HL-60/S4 (cell line): ENCODE results near the gene TUBA1B.
"Not testable (repeated sequence)": the region's sequence is repeated elsewhere in the genome, so short reads cannot be mapped to it uniquely, and the experiment has no call there.

ENCODE experiments used
- in situ Hi-C: fragments of 300-500 bp; cut with MboI; formaldehyde crosslinking; loops from 2 replicates; pipeline ENCODE4 v1.14.3; 2022; ENCODE audit warnings: low sequenced_read_pairs

TUBA1B gene

DNA sequence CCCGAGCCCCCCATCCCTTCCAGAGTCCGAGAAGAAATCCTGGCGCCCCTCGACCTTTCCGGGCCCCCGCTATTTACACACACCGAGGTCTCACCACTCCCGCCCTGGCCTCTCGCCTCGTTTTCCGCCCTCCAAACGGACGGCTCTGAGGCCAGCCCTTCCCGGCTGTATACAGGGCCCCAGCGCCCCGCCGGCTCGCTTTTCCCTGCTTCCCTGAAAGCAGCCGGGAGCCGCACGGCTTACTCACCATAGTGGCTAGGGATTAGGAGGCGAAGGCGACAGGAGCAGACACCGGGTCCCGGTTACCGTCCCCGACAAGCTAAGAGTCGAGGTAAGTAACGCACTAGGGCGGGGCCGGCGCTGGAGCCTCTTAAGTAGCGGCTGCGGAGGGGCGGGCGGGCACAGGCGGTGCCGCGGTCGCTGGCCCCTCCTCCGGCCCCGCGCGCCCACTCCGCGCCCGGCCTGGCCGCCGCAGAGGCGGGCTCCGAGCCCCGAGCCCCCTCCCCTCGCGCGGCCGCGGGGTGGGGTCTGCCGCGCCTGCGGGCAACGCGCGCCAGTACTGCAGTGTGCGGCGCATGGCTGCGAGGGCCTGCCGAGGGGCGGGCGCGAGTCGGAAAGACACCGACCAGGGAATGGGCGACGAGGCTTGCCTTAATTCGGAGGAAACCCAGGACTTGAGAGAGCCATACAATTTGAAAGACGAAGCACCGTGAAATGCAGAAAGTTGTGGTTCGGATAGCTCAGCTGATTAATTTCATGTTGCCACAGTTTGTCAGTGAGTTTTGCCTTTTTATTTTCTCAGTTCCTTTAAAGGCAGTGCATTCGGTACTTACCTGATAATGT is at the start of gene TUBA1B:
Gene TUBA1B, minus strand, starts transcription at position 345 of the 843 bp plus-strand sequence. Its CDS starts 95 bp downstream, at position 250.
- in situ Hi-C loops = no loop called here

DNA sequence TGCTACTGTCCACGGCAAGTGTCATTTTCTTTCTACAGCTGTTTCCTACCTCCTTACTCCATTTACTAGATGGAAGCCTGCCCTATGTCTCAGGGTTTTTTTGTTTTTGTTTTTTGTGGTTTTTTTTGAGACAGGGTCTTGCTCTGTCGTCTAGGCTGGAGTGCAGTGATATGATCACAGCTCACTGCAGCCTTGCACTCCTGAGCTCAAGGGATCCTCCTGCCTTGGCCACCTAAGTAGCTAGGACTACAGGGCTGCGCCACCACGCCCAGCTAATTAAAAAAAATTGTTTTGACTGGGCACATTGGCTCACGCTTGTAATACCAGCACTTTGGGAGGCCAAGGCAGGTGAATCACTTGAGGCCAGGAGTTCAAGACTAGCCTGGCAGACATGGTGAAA is 43.0 kb upstream of the TUBA1B start:
- in situ Hi-C loops = no loop called here

DNA sequence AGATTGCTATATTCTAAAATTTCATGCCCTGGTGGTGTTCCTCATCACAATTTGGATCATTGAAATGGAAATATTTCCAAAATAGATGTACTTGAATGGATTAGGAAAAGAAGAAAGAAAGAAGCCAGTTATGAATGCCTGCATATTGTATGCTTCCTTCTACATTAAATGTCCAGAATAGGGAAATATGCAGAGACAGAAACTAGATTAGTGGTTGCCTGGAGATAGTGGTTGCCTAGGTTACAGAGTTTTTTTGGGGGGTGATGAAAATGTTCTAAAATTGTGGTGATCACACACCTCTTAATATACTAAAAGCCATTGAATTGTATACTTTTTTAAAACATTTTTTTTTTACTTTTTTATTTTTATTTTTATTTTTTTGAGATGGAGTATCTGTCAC is 39.7 kb upstream of the TUBA1B start:
- in situ Hi-C loops = no loop called here

DNA sequence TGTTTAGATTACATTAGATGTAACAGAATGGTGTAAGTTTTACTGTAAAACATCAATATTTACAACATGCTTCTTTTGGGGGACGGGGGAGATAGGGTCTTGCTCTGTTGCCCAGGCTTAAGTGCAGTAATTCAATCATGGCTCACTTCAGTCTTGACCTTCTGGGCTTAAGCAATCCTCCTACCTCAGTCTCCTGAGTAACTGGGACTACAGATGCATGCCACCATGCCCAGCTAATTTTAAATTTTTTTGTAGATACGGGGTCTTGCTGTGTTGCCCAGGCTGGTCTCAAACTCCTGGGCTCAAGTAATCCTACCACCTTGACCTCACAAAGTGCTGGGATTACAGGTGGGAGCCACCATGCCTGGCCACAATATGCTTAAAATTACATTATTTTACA is 33.9 kb upstream of the TUBA1B start:
- in situ Hi-C loops = no loop called here

DNA sequence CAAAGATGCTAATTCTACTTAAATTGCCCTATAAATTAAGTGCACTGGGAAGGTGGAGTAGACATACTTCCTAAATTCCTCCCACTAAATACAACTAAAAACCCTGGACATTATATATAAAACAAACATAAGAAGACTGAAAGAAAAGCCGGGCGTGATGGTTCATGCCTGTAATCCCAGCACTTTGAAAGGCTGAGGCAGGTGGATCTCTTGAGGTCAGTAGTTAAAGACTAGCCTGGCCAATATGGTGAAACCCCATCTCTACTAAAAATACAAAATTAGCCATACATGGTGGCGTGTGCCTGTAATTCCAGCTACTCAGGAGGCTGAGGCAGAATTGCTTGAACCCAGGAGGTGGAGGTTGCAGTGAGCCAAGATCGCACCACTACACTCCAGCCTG is 30.7 kb upstream of the TUBA1B start:
- in situ Hi-C loops = not testable (repeated sequence)

DNA sequence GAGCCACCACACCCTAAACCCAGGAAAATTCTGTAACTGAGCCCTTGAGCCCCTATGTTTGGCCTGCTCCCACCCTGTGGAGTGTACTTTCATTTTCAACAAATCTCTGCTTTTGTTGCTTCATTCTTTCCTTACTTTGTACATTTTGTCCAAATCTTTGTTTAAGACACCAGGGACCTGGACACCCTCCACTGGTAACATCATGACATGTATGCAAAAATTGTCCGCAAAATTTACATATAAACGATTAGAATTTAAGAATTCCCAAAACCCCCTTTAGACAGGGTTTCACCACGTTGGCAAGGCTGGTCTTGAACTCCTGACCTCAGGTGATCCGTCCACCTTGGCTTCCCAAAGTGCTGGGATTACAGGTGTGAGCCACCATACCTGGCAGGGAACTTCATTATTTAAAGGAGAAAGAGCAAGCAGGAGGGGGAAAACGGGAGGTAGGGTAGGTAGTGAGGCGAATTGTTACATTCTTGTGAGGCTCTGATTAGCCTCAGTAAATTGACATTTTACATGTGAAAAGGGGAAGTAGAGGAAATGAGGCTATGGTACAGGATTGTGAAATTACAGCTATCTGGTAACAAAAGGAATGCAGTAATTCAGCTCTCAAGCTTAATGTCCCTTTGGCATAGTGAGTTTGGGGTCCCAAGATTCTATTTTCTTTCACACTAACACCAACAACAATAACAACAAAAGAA is 30.0 kb upstream of the TUBA1B start:
- in situ Hi-C loops = no loop called here

DNA sequence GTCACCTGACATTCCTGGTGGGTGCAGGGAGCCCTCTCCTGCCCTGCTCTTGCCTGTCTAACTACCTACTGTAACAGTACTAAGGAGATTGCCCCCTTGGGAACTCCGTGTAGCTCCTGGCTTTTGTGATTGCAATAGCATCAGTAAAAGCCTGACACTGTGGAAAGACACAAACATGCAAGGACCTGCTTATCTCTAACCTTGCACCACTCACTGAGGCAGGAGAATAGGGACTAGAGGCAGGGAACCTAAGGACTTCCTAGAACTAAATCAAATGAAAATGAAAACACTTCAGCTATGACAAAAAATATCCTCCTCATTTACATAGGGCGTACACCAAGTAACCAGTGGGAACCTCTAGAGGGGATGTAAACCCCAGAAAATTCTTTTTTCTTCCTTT is 29.2 kb upstream of the TUBA1B start:
- in situ Hi-C loops = no loop called here

DNA sequence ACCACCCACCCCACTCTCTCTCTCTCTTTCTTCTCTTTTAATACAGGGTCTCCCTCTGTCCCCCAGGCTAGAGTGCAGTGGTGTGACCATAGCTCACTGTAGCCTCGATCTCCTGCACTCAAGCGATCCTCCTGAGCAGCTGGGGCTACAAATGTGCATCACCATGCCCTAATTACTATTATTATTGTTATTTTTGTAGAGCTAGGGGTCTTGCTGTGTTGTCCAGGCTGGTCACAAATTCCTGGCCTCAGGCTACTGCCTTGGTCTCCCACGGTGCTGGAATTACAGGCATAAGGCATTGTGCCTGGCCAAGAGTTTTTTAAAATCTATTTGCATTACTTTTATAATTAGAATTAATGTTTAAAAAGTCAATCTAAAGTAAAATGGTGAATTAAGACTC is 23.0 kb upstream of the TUBA1B start:
- in situ Hi-C loops = no loop called here

DNA sequence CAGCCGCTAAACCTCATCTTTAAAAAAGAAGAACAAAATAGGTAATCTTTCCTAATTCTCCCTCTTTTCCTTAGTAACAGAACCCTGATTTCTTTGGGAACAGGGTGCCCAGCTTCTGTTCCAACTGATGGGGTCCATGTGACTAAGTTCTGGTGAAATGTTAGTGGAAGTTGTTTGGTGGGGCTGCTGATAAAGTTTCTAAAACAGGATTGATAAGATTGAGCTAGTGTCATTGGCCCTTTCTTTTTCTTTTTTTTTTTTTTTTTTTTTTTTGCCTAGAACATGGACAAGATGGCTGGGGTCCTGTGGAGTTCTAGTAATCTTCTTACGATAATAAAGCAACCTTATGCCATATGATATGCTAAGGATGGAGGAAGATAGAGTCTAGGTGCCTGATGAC is 16.2 kb upstream of the TUBA1B start:
- in situ Hi-C loops = no loop called here

DNA sequence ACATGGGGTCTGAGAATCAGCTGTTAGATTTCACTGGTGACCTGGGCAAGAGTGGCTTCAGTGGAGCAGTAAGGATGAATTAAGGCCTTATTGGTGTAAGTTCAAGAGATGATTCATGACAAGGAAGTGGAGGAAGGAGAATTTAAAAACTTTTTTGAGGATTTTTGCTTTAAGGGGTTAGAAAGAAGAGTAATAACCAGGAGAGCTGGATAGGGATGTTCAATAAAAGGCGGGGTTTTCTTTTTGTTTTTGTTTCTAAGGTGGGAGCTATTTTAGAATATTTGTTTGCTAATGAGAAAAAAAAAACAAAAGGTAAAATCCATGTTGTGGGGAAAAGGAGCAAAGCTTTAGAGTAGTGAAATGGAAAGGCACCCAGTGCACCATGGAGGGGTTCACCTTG is 15.2 kb upstream of the TUBA1B start:
- in situ Hi-C loops = no loop called here

DNA sequence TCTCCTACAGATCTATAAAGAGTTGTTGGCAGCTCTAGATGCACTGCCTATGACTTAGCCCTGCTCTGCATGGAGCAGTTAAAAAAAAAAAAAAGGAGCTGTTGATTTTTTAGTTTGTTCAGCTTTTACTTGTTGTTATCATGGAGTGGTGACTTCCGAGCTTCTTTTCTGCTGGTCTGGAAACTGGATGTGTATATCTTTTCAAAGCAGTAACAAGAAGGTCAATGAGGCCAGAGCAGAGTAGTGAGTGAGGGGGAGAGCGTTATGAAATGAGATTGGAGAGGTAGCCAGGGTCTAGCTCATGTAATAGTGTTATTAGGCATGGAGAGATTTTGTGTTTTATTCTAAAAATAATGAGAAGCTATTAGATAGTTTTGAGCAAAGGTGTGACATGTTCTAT is 13.2 kb upstream of the TUBA1B start:
- in situ Hi-C loops = no loop called here

DNA sequence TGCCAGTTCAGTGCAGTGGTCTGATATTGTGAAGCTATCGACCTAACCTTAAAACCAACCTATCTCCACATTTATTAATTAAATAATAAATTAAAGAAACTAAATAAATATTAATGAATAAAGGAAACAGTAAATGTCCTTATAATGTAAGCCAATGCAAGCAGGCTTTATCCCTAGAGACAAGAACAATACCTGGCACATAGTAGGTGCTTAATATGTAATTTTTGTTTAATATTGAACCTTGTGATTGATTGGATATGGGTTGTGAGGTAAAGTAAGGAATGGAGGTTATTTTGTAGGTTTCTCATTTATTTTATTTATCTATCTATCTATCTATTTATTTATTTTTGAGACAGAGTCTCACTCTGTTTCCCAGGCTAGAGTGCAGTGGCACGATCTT is 7.8 kb upstream of the TUBA1B start:
- in situ Hi-C loops = no loop called here

DNA sequence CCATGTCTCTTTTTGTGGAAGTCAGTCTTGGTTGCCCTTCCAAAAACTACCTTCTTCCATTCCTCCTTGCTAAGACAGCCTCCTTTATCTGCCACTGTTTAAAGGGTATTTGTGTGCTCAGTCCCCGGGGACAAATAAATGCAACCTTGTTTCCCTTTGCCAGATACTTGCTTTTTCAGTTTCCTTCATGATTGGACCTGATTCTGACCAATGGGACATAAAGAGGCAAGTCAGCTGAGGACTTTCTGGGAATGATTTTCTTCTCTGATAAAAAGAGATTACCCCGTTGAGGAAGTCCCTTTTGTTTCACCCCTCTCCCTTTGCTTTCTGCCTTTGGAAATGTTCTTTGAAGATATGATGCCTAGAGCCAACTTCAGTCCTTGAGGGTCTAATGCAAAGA is 7.4 kb upstream of the TUBA1B start:
- in situ Hi-C loops = no loop called here

DNA sequence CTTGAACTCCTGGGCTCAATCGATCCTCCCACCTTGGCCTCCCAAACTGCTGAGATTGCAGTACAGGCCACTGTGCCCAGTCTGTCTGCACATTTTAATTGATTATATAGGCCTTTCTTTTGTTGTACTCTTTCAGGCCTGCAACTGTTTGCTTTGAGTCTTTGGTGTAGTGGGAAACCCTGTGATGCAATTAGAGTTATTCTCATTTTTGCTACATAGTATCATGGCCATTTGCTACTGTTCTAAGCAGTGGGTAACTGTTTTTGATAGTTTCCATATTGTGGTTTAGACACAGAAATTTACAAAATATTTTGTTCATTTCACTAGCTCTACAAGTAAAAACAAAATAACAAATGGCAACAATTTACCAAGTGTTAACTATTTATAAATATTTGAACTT is 6.3 kb upstream of the TUBA1B start:
- in situ Hi-C loops = no loop called here

DNA sequence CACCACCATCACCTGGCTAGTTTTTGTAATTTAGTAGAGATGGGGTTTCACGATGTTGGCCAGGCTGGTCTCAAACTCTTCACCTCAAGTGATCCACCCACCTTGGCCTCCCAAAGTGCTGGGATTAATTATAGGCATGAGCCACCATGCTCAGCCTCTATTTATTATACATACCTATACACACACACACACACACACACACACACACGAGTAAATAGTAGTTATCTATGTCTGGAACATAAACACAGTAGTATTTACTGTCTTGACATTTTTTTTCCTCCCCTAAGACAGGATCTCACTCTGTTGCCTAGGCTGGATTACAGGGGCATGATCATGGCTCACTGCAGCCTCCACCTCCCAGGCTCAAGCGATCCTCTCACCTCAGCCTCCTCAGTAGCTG is 5.8 kb upstream of the TUBA1B start:
- in situ Hi-C loops = not testable (repeated sequence)

DNA sequence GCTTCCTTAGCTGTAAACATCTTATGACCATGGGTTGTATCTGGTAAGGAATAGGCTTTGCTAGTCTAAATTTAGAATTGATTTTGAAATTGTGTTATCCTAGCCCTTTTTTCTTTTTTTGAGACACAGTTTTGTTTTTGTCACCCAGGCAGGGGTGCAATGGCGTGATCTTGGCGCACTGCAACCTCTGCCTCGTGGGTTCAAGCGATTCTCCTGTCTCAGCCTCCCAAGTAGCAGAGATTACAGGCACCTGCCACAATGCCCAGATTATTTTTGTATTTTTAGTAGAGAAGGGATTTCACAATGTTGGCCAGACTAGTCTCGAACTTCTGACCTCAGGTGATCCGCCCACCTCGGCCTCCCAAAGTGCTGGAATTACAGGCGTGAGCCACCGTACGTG is 2.4 kb upstream of the TUBA1B start:
- in situ Hi-C loops = no loop called here

DNA sequence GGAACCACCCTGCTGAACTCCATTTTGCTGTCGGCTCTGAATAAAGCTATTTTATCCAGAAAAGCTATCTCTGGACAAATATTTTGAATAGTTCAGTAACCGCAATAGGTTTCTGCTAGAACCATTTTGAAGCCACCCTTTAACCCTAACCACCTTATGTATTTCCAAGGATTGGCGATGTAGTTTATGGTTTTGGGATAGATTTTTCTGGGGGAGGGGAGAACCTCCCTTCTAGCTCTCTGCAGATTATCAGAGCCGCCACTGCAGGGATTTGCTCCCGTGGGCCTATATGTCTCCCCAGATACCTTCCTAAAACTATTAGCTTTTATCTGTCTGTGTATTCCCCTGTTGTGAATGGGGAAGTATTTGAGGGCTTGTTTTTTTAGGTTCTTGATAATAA is 1.8 kb upstream of the TUBA1B start:
- in situ Hi-C loops = no loop called here

DNA sequence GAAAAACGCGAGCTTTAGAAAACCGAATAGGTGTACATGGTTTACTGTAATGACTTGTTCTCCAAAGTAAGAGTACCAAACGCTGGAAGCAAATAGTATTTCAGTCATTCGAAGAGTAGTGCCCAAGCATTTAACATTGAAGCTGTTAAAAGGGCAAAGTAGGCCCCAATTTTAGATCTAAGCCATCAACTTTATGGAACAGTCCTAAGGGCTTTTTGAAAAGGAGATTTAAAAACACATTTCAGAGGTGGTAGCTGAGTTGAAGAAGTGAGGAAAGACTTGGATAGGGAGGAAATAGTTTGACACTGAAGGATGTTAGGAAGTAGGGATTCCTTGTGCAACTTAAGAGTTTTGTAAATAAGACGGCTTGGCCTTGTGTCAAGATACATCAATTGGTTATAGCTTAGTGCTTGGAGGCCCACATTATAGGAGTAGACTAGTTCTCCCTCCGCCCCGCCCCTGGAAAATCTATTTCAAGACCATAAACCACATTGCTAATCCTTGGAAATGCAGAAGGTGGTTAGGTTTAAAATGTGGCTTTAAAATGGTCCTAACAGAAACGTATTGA is 783 bp upstream of the TUBA1B start:
- in situ Hi-C loops = no loop called here

DNA sequence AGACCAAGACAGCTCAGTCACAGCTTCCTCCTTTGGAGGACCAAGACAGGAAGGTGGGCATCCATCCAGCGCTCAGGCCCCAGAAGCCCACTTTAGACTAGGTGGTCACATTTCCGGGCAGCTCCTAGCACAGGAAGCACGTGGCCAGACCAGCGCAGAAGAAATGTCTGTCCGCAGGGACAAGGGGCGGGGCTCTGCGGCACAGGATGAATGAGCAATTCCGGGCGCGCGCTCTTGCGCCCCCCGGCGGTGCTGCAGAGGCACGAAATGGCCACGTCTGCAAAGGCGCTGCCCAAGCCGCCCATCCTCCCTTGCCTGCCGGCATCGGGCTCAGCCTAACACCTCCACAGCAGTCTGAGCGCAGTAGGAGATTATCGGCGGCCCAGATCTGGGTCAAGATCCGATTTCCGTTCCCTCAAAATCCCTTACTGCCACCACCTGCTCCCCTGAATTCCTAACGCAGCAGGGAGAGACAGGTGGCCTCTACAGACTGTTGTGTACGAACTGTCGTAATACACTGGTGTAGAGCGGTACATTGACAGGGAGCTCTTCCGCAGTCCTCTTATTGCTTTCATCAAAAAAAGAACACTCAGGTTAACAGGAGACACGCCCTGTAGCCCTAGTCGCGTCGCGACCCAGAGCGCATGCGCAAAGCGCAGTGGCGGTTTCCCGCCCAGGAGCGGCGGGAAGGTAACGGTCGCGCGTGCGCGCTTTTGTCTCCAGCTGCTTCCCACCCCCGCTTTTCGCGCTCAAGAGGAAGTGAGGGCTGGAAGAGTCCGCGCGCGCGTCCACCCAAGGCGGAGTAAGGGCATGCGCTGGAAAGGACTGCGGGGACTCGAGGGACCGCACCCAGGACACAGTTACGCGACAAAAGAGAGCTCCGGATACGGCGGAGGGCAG is 794 bp downstream of the TUBA1B start:
- in situ Hi-C loops = no loop called here

DNA sequence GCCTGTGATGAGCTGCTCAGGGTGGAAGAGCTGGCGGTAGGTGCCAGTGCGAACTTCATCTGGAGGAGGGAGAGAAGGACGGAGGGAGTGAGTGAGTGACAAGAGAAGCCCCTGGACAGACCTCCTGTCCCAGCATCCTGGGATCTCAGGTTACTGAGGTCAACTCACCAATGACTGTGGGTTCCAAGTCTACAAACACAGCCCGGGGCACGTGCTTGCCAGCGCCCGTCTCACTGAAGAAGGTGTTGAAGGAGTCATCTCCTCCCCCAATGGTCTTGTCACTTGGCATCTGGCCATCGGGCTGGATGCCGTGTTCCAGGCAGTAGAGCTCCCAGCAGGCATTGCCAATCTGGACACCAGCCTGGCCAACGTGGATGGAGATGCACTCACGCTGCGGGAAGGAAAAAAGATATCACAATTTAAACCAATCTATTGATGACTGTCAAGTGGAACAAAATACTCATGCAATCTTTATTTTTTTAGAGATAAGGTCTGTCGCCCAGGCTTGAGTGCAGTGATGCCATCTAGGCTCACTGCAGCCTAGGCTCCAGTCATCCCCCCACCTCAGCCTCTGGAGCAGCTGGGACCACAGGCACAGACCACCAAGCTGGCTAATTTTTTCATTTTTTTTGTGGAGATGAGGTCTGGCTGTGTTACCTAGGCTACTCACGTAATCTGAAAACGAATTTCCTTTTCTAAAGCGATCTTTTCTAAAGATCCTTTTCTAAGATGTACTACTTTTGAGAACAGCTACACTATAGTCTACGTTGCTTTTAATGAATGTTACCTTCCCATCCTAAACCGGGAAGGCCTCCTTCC is 1.7 kb downstream of the TUBA1B start:
- in situ Hi-C loops = no loop called here
